Caco-2 (cell line): Measurements from ENCODE around the gene MCTP1. TPM values are rescaled to one million over a fixed set of nuclear protein-coding genes. Genes with fewer than 3 reads are reported as not detected.

ENCODE experiments used
- BruUV-seq: library from RNA; stranded (reverse); fragments of 400-500 nt; replicated peaks from 2 replicates; lab custom pipeline; 2021; lab: Mats Ljungman, UMichigan
- CTCF ChIA-PET: fragments of 300-600 bp; sonication (Branson Sonifier 250); formaldehyde crosslinking; loops from one replicate; lab custom pipeline; 2022; ENCODE audit warnings: antibody characterized with exemption; lab: Charles Lee
- POLR2A ChIA-PET: fragments of 300-600 bp; sonication (Branson Sonifier 250); formaldehyde crosslinking; loops from one replicate; lab custom pipeline; 2022; ENCODE audit warnings: antibody characterized with exemption; lab: Charles Lee
- DNase-seq, 2 experiments: peaks; one replicate each; pipeline versions ENCODE4 v3.0.0 to v3.0.0-alpha.2; 2020 to 2022
- H3K27me3 ChIP-seq: replicated peaks from 2 replicates; pipeline ENCODE4 v1.6.0; 2011; ENCODE audit warnings: low read length; ENCODE audit not compliant: control insufficient read depth, insufficient read depth
- H3K36me3 ChIP-seq: 2 replicates; pipeline ENCODE4 v1.5.1; 2011; ENCODE audit warnings: low read length; ENCODE audit not compliant: control insufficient read depth, insufficient read depth
- H3K4me1 ChIP-seq: fragments of 250-450 bp; sonication (Bioruptor Pico); 2 replicates; pipeline ENCODE4 v1.5.1; 2020; ENCODE audit warnings: mild to moderate bottlenecking
- H3K4me3 ChIP-seq: 2 replicates; pipeline ENCODE4 v1.5.1; 2011; ENCODE audit warnings: low read depth, mild to moderate bottlenecking, control low read depth, low read length
- H3K9me3 ChIP-seq: fragments of 250-450 bp; sonication (Bioruptor Pico); 2 replicates; pipeline ENCODE4 v1.5.1; 2020; ENCODE audit warnings: mild to moderate bottlenecking, moderate library complexity
- H3K27ac Mint-ChIP-seq: one replicate; pipeline ENCODE4 v1.8.0; 2022; ENCODE audit warnings: mixed read lengths; ENCODE audit not compliant: unreplicated experiment
- H3K27me3 Mint-ChIP-seq: one replicate; pipeline ENCODE4 v1.8.0; 2022; ENCODE audit warnings: mixed read lengths; ENCODE audit not compliant: insufficient read depth, unreplicated experiment
- H3K36me3 Mint-ChIP-seq: one replicate; pipeline ENCODE4 v1.8.0; 2022; ENCODE audit warnings: mild to moderate bottlenecking, mixed read lengths; ENCODE audit not compliant: insufficient read depth, unreplicated experiment
- H3K4me1 Mint-ChIP-seq: one replicate; pipeline ENCODE4 v1.8.0; 2022; ENCODE audit warnings: low read depth, mixed read lengths; ENCODE audit not compliant: unreplicated experiment
- H3K4me3 Mint-ChIP-seq: one replicate; pipeline ENCODE4 v1.8.0; 2022; ENCODE audit warnings: mild to moderate bottlenecking, moderate library complexity, mixed read lengths; ENCODE audit not compliant: unreplicated experiment
- H3K9me3 Mint-ChIP-seq: one replicate; pipeline ENCODE4 v1.8.0; 2022; ENCODE audit warnings: mixed read lengths; ENCODE audit not compliant: unreplicated experiment
- CTCF ChIP-seq, 2 experiments: fragments of 200-600 bp in 1 of 2; IDR thresholded peaks; 1 replicate in 1 of 2; 2 replicates in 1 of 2; pipeline versions ENCODE4 v1.5.1 to v1.8.0; 2011 to 2022; ENCODE audit warnings: antibody characterized with exemption in 1 of 2, control low read depth in 1 of 2, inconsistent platforms in 1 of 2, low read depth in 1 of 2, low read length in 1 of 2, mild to moderate bottlenecking in 1 of 2, moderate library complexity in 1 of 2; ENCODE audit not compliant: insufficient read depth in 1 of 2, severe bottlenecking in 1 of 2, unreplicated experiment in 1 of 2
- intact Hi-C: fragments of 100-400 bp; cut with micrococcal nuclease; formaldehyde crosslinking; loops from one replicate; pipeline ENCODE4 v1.10.0; 2022; ENCODE audit not compliant: unreplicated experiment
- total RNA-seq: library from RNA; stranded (reverse); gene quantifications from 2 replicates; pipeline ENCODE4 v1.2.3, GENCODE V29; 2022

MCTP1 gene
- total RNA-seq, 1 experiment from 2014 or later: 3.2 TPM

GRCh38 chr5:94802450-94802849, 482.4 kb downstream of the MCTP1 start:
- H3K36me3 Mint-ChIP-seq: no peaks in the 10 kb centered on the region
- no peaks in the 10 kb centered on the region for H3K9me3 ChIP-seq
- no TSS peak for BruUV-seq
- H3K27ac Mint-ChIP-seq: no peak overlapping the region
- H3K9me3 Mint-ChIP-seq: no peaks in the 10 kb centered on the region
- H3K4me1 ChIP-seq: no peaks in the 10 kb centered on the region
- no peak for DNase-seq
- H3K27me3 ChIP-seq: no peaks in the 10 kb centered on the region
- intact Hi-C loops: no loop called here
- no peak for TF ChIP-seq CTCF (IDR thresholded peaks at IDR 0.05; ENCODE audit: insufficient read depth in 1 of 2, low read depth in 1 of 2, low read length in 1 of 2, severe bottlenecking in 1 of 2, unreplicated experiment in 1 of 2)
- H3K4me3 Mint-ChIP-seq: no peak overlapping the region
- no peak overlapping the region for H3K4me3 ChIP-seq
- POLR2A ChIA-PET: no interaction called here
- CTCF ChIA-PET: no interaction called here
- H3K4me1 Mint-ChIP-seq: no peaks in the 10 kb centered on the region
- no peaks in the 10 kb centered on the region for H3K36me3 ChIP-seq
- peaks cover 15% of the 10 kb centered on the region for H3K27me3 Mint-ChIP-seq

- H3K4me1 Mint-ChIP-seq: no peaks in the 10 kb centered on the region
- H3K4me3 Mint-ChIP-seq: no peak overlapping the region
- no TSS peak for BruUV-seq
- H3K9me3 ChIP-seq: no peaks in the 10 kb centered on the region
- intact Hi-C loops: no loop called here
- CTCF ChIA-PET: no interaction called here
- H3K4me3 ChIP-seq: no peak overlapping the region
- no peaks in the 10 kb centered on the region for H3K27me3 ChIP-seq
- no peaks in the 10 kb centered on the region for H3K36me3 Mint-ChIP-seq
- no peaks in the 10 kb centered on the region for H3K4me1 ChIP-seq
- DNase-seq: no peak
- H3K27me3 Mint-ChIP-seq: peaks cover 7% of the 10 kb centered on the region
- no peaks in the 10 kb centered on the region for H3K36me3 ChIP-seq
- no peak for TF ChIP-seq CTCF (IDR thresholded peaks at IDR 0.05; ENCODE audit: insufficient read depth in 1 of 2, low read depth in 1 of 2, low read length in 1 of 2, severe bottlenecking in 1 of 2, unreplicated experiment in 1 of 2)
- H3K9me3 Mint-ChIP-seq: no peaks in the 10 kb centered on the region
- no peak overlapping the region for H3K27ac Mint-ChIP-seq
- POLR2A ChIA-PET: no interaction called here
Observed at GRCh38 chr5:94796586-94796985, 488.3 kb downstream of the MCTP1 start.

GRCh38 chr5:94793816-94794198, 491.1 kb downstream of the MCTP1 start:
- POLR2A ChIA-PET: no interaction called here
- no peak overlapping the region for H3K27ac Mint-ChIP-seq

More at GRCh38 chr5:94793816-94794198, 491.1 kb downstream of the MCTP1 start:
- intact Hi-C loops: no loop called here
- Histone ChIP-seq H3K9me3 (no peaks in the 10 kb centered on the region), H3K4me3 (no peak overlapping the region), H3K27me3 (no peaks in the 10 kb centered on the region), H3K4me1 (no peaks in the 10 kb centered on the region), H3K36me3 (no peaks in the 10 kb centered on the region)
- no peak for TF ChIP-seq CTCF (IDR thresholded peaks at IDR 0.05; ENCODE audit: insufficient read depth in 1 of 2, low read depth in 1 of 2, low read length in 1 of 2, severe bottlenecking in 1 of 2, unreplicated experiment in 1 of 2)
- CTCF ChIA-PET: no interaction called here
- H3K27me3 Mint-ChIP-seq: peaks cover 4% of the 10 kb centered on the region
- H3K4me3 Mint-ChIP-seq: no peak overlapping the region
- H3K9me3 Mint-ChIP-seq: no peaks in the 10 kb centered on the region
- no TSS peak for BruUV-seq
- DNase-seq: no peak
- no peaks in the 10 kb centered on the region for H3K4me1 Mint-ChIP-seq
- no peaks in the 10 kb centered on the region for H3K36me3 Mint-ChIP-seq
